ENCODE measurements around the gene PRUNE1. TPM values are rescaled to one million over a fixed set of nuclear protein-coding genes. Genes with fewer than 3 reads are reported as not detected.

The PRUNE1 gene
- total and polyA plus RNA-seq, 2 donors (not counting 1 experiment from before 2014, with no cell fraction given) = 6.3 to 16.6 TPM

DNA sequence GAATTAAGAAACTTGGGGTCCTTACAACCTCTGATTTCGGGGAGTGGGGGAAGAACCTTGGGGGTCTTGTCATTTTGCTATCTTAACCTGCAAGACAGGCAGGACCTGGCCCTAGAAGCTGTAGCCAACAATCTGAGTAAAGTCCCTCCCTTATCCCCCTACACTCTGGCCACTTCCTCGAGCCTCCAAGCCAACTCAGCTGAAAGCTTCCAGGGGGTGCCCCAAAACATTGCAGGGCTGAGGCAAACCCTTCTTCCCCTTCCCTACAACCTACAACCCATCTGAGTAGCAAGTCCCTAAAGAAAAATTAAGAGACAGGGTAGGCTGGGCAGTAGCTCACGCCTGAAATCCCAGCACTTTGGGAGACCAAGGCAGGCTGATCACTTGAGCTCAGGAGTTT is 38.6 kb upstream of the PRUNE1 start:
- no peak overlapping the region for H3K4me2 ChIP-seq (ENCODE audit: extremely low read depth, insufficient read depth, low read length)
- no peak overlapping the region for H3K4me3 ChIP-seq (replicated peaks in 1 of 4; ENCODE audit: control extremely low read depth in 1 of 4, insufficient read depth in 1 of 4, low read depth in 3 of 4, low read length in 4 of 4)
- DNase-seq (ENCODE audit: low read depth in 2 of 2) = no peak
- TF ChIP-seq EZH2 (IDR thresholded peaks at IDR 0.05; ENCODE audit: low read length, missing control alignments) (no peak), CTCF (conservative IDR thresholded peaks at IDR 0.05 in 1 of 2, IDR thresholded peaks at IDR 0.05 in 1 of 2; ENCODE audit: low read depth in 1 of 2, low read length in 2 of 2) (no peak)
- peaks cover 63% of the 10 kb centered on the region for H3K79me2 ChIP-seq (ENCODE audit: control insufficient read depth, insufficient read depth, low read length)
- no peaks in the 10 kb centered on the region for H3K27me3 ChIP-seq (ENCODE audit: control insufficient read depth, insufficient read depth, low read length)
- no peaks in the 10 kb centered on the region for H3K9me3 ChIP-seq (ENCODE audit: control insufficient read depth, insufficient read depth, low read depth, low read length)
- peaks cover 21% of the 10 kb centered on the region for H3K4me1 ChIP-seq (ENCODE audit: control insufficient read depth, extremely low read depth, insufficient read depth, low read length)
- no peak overlapping the region for H3K27ac ChIP-seq (ENCODE audit: insufficient read depth, low read length)
- no peak overlapping the region for H2AFZ ChIP-seq (ENCODE audit: low read length)
- no peaks in the 10 kb centered on the region for H4K20me1 ChIP-seq (ENCODE audit: control insufficient read depth, extremely low read depth, insufficient read depth, low read length)
- H3K36me3 ChIP-seq (ENCODE audit: control insufficient read depth, insufficient read depth, low read length) = peaks cover 26% of the 10 kb centered on the region
- H3K9ac ChIP-seq (ENCODE audit: insufficient read depth, low read length) = no peak overlapping the region

- Histone ChIP-seq H3K36me3 (ENCODE audit: control insufficient read depth, insufficient read depth, low read length) (peaks cover 21% of the 10 kb centered on the region), H3K9ac (ENCODE audit: insufficient read depth, low read length) (no peak overlapping the region), H3K4me2 (ENCODE audit: extremely low read depth, insufficient read depth, low read length) (peak overlapping the region; percentile 93), H2AFZ (ENCODE audit: low read length) (no peak overlapping the region), H3K27me3 (ENCODE audit: control insufficient read depth, insufficient read depth, low read length) (no peaks in the 10 kb centered on the region), H3K4me3 (replicated peaks in 1 of 4; ENCODE audit: control extremely low read depth in 1 of 4, insufficient read depth in 1 of 4, low read depth in 3 of 4, low read length in 4 of 4) (peak overlapping the region in 3 of 4 experiments; percentile 9 to 95 (median 83)), H3K4me1 (ENCODE audit: control insufficient read depth, extremely low read depth, insufficient read depth, low read length) (peaks cover 21% of the 10 kb centered on the region), H3K27ac (ENCODE audit: insufficient read depth, low read length) (peak overlapping the region; percentile 60), H3K9me3 (ENCODE audit: control insufficient read depth, insufficient read depth, low read depth, low read length) (no peaks in the 10 kb centered on the region), H4K20me1 (ENCODE audit: control insufficient read depth, extremely low read depth, insufficient read depth, low read length) (no peaks in the 10 kb centered on the region), H3K79me2 (ENCODE audit: control insufficient read depth, insufficient read depth, low read length) (peaks cover 63% of the 10 kb centered on the region)
- TF ChIP-seq EZH2 (IDR thresholded peaks at IDR 0.05; ENCODE audit: low read length, missing control alignments) (no peak), CTCF (conservative IDR thresholded peaks at IDR 0.05 in 1 of 2, IDR thresholded peaks at IDR 0.05 in 1 of 2; ENCODE audit: low read depth in 1 of 2, low read length in 2 of 2) (no peak)
- peak in 1 of 2 donors; percentile 84 for DNase-seq (ENCODE audit: low read depth in 2 of 2)
Observed at GRCh38 chr1:150970808-150971582, 37.3 kb upstream of the PRUNE1 start.

- no peak overlapping the region for H3K9ac ChIP-seq (ENCODE audit: insufficient read depth, low read length)
- DNase-seq (ENCODE audit: low read depth in 2 of 2) = peak in 1 of 2 donors; percentile 24
Observed at GRCh38 chr1:150971583-150972416, 36.4 kb upstream of the PRUNE1 start.

More at GRCh38 chr1:150971583-150972416, 36.4 kb upstream of the PRUNE1 start:
- peak overlapping the region; percentile 93 for H3K4me2 ChIP-seq (ENCODE audit: extremely low read depth, insufficient read depth, low read length)
- H3K79me2 ChIP-seq (ENCODE audit: control insufficient read depth, insufficient read depth, low read length) = peaks cover 63% of the 10 kb centered on the region
- peaks cover 21% of the 10 kb centered on the region for H3K4me1 ChIP-seq (ENCODE audit: control insufficient read depth, extremely low read depth, insufficient read depth, low read length)
- H3K27ac ChIP-seq (ENCODE audit: insufficient read depth, low read length) = peak overlapping the region; percentile 60
- TF ChIP-seq EZH2 (IDR thresholded peaks at IDR 0.05; ENCODE audit: low read length, missing control alignments) = no peak
- TF ChIP-seq CTCF (conservative IDR thresholded peaks at IDR 0.05 in 1 of 2, IDR thresholded peaks at IDR 0.05 in 1 of 2; ENCODE audit: low read depth in 1 of 2, low read length in 2 of 2) = peak in 1 of 2 donors; percentile 4
- H3K9me3 ChIP-seq (ENCODE audit: control insufficient read depth, insufficient read depth, low read depth, low read length) = no peaks in the 10 kb centered on the region
- no peaks in the 10 kb centered on the region for H3K27me3 ChIP-seq (ENCODE audit: control insufficient read depth, insufficient read depth, low read length)
- peaks cover 15% of the 10 kb centered on the region for H3K36me3 ChIP-seq (ENCODE audit: control insufficient read depth, insufficient read depth, low read length)
- H3K4me3 ChIP-seq (replicated peaks in 1 of 4; ENCODE audit: control extremely low read depth in 1 of 4, insufficient read depth in 1 of 4, low read depth in 3 of 4, low read length in 4 of 4) = peak overlapping the region; percentile 14 to 95 (median 50)
- H4K20me1 ChIP-seq (ENCODE audit: control insufficient read depth, extremely low read depth, insufficient read depth, low read length) = no peaks in the 10 kb centered on the region
- no peak overlapping the region for H2AFZ ChIP-seq (ENCODE audit: low read length)
